Endometrium (tissue), 2 donors: ENCODE results near the gene CROCC2.

Source experiments
- FAIRE-seq: peaks from 2 replicates; lab custom pipeline; 2012; peaks lifted over from hg19 to GRCh38; lab: Jason Lieb, UNC
- donor health status: control.
- donor health status: control.

The CROCC2 gene

GRCh38 chr2:240988146-240988545, 82.0 kb downstream of the CROCC2 start:
- FAIRE-seq = no peak

GRCh38 chr2:240988571-240989271, 82.6 kb downstream of the CROCC2 start:
- FAIRE-seq = no peak

GRCh38 chr2:240989451-240990265, 83.5 kb downstream of the CROCC2 start:
- no peak for FAIRE-seq

GRCh38 chr2:240990266-240990529, 84.1 kb downstream of the CROCC2 start:
- no peak for FAIRE-seq

GRCh38 chr2:240990726-240991377, 84.7 kb downstream of the CROCC2 start:
- FAIRE-seq = no peak

- no peak for FAIRE-seq
These were observed 85.5 kb downstream of the CROCC2 start for GRCh38 chr2:240991378-240992263.

- FAIRE-seq = no peak
These were observed 86.6 kb downstream of the CROCC2 start for GRCh38 chr2:240992572-240993291.

- FAIRE-seq = no peak
These were observed 87.5 kb downstream of the CROCC2 start for GRCh38 chr2:240993446-240994170.

- no peak for FAIRE-seq
These were observed 88.2 kb downstream of the CROCC2 start for GRCh38 chr2:240994171-240994896.

GRCh38 chr2:240995041-240996021, 89.2 kb downstream of the CROCC2 start:
- no peak for FAIRE-seq

GRCh38 chr2:240996161-240996833, 90.2 kb downstream of the CROCC2 start:
- no peak for FAIRE-seq

- FAIRE-seq = no peak
These were observed 90.7 kb downstream of the CROCC2 start for GRCh38 chr2:240996834-240997140.

GRCh38 chr2:240997141-240997855, 91.2 kb downstream of the CROCC2 start:
- no peak for FAIRE-seq

- FAIRE-seq = no peak
These were observed 91.9 kb downstream of the CROCC2 start, which contains the start of gene SNED1 for GRCh38 chr2:240997856-240998705. SNED1 (plus strand) TSS chr2:240998618; CDS start chr2:240998838, 220 bp downstream.

- no peak for FAIRE-seq
These were observed 92.5 kb downstream of the CROCC2 start for GRCh38 chr2:240998706-240998994.

GRCh38 chr2:240998995-240999791, 93.1 kb downstream of the CROCC2 start:
- no peak for FAIRE-seq
